ENCODE data around the gene FBXL22. TPM values are rescaled to one million over a fixed set of nuclear protein-coding genes. Genes with fewer than 3 reads are reported as not detected.

Gene FBXL22
- total and polyA plus RNA-seq, 2 of the 8 experiments (the other 6 are each of a cell fraction or from before 2014, with no cell fraction given) = 0.09 to 0.47 TPM

DNA sequence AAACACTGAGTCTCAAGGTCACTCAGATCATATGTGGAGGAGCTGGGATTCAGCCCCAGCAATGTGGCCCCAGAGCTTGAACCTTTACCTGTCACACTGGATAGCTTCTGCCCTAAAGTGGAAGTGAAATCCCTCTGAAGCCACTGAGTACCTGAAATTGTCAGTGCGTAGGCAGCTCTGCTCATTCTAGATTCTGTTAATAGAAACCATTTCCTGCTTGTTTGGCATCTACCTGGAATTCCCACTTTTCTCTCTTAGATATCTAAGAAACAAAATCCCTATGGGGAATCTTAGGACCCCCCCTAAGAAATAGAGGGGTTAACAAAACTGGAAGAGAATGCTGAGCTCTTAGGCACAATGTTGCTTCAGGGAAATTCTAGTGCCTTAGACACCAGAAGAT lies 29.8 kb downstream of the FBXL22 start (continued):
- no peak for TF ChIP-seq RNF2 (IDR thresholded peaks at IDR 0.05; ENCODE audit: borderline replicate concordance, low read depth, low read length, missing control alignments, poor library complexity, severe bottlenecking)

Data from H1 (cell line).